Endothelial cell of umbilical vein (primary cell): ENCODE data around the gene DUSP10. TPM values are rescaled to one million over a fixed set of nuclear protein-coding genes. Genes with fewer than 3 reads are reported as not detected.

Source experiments
- BruUV-seq: library from RNA; stranded (reverse); fragments of 400-500 nt; replicated peaks from 2 replicates; lab custom pipeline; 2021; lab: Mats Ljungman, UMichigan
- CTCF ChIA-PET: fragments of 300-600, 350-600 bp; sonication (Branson Sonifier 250); formaldehyde crosslinking; loops from one replicate; lab custom pipeline; 2021; ENCODE audit warnings: antibody characterized with exemption, inconsistent platforms; lab: Charles Lee
- POLR2A ChIA-PET: fragments of 300-600, 350-600 bp; sonication (Branson Sonifier 250); formaldehyde crosslinking; loops from one replicate; lab custom pipeline; 2021; ENCODE audit warnings: antibody characterized with exemption, inconsistent platforms; lab: Charles Lee
- DNase-seq: peaks from one replicate; pipeline ENCODE4 v3.0.0-alpha.2; 2011; ENCODE audit warnings: low read depth, low spot score
- FAIRE-seq: peaks from 2 replicates; lab custom pipeline; 2011; peaks lifted over from hg19 to GRCh38; lab: Jason Lieb, UNC
- H2AFZ ChIP-seq: 2 replicates; pipeline ENCODE4 v1.6.0; 2012; ENCODE audit warnings: low read depth, low read length, control low read depth, inconsistent platforms
- H3K27ac ChIP-seq: 2 replicates; pipeline ENCODE4 v1.5.1; 2011; ENCODE audit warnings: low read depth, mild to moderate bottlenecking, control low read depth, low read length, moderate library complexity; ENCODE audit not compliant: insufficient read depth
- H3K27me3 ChIP-seq, 2 experiments: 2 replicates each; pipeline versions ENCODE4 v1.6.0 to v1.6.1; 2011; ENCODE audit warnings: low read length in 2 of 2, mixed read lengths in 1 of 2; ENCODE audit not compliant: control insufficient read depth in 2 of 2, insufficient read depth in 2 of 2
- H3K36me3 ChIP-seq, 2 experiments: 2 replicates in 1 of 2; 3 replicates in 1 of 2; pipeline ENCODE4 v1.5.1; 2011; ENCODE audit warnings: low read length in 2 of 2, mild to moderate bottlenecking in 1 of 2, moderate library complexity in 1 of 2; ENCODE audit not compliant: control insufficient read depth in 2 of 2, insufficient read depth in 2 of 2; ENCODE audit errors: extremely low read depth in 1 of 2
- H3K4me1 ChIP-seq: 3 replicates; pipeline ENCODE4 v1.5.1; 2011; ENCODE audit warnings: mild to moderate bottlenecking, low read length; ENCODE audit not compliant: control insufficient read depth, insufficient read depth; ENCODE audit errors: extremely low read depth
- H3K4me2 ChIP-seq: 2 replicates; pipeline ENCODE4 v1.6.1; 2011; ENCODE audit warnings: low read length, control low read depth, mixed read lengths; ENCODE audit not compliant: insufficient read depth
- H3K4me3 ChIP-seq, 3 experiments: fragments of 200-600 bp in 1 of 3; sonication (generic), shearing (Covaris generic) in 1 of 3; replicated peaks in 1 of 3; 2 replicates each; pipeline ENCODE4 v1.5.1; 2011 to 2016; ENCODE audit warnings: control low read depth in 3 of 3, low read length in 3 of 3, mild to moderate bottlenecking in 2 of 3, inconsistent platforms in 1 of 3, low read depth in 1 of 3, moderate library complexity in 1 of 3; ENCODE audit not compliant: insufficient read depth in 1 of 3
- H3K79me2 ChIP-seq: 2 replicates; pipeline ENCODE4 v1.6.0; 2012; ENCODE audit warnings: low read length, inconsistent platforms; ENCODE audit not compliant: control insufficient read depth, insufficient read depth
- H3K9ac ChIP-seq: replicated peaks from 2 replicates; pipeline ENCODE3; 2011; ENCODE audit warnings: low read length, control low read depth; ENCODE audit not compliant: insufficient read depth; ENCODE audit errors: extremely low read depth
- H3K9me1 ChIP-seq: replicated peaks from 3 replicates; pipeline ENCODE4 v1.6.0; 2011; ENCODE audit warnings: mild to moderate bottlenecking, low read length; ENCODE audit not compliant: control insufficient read depth, insufficient read depth; ENCODE audit errors: extremely low read depth
- H3K9me3 ChIP-seq: replicated peaks from 2 replicates; pipeline ENCODE4 v1.5.1; 2012; ENCODE audit warnings: low read length, inconsistent platforms; ENCODE audit not compliant: control insufficient read depth, insufficient read depth
- H4K20me1 ChIP-seq: replicated peaks from 2 replicates; pipeline ENCODE3; 2011; ENCODE audit warnings: mild to moderate bottlenecking, low read length; ENCODE audit not compliant: control insufficient read depth, insufficient read depth; ENCODE audit errors: extremely low read depth
- EZH2 ChIP-seq: IDR thresholded peaks from 2 replicates; pipeline ENCODE4 v1.6.1; 2012; ENCODE audit warnings: borderline replicate concordance, low read depth, mild to moderate bottlenecking, moderate library complexity, low read length, inconsistent platforms; ENCODE audit not compliant: severe bottlenecking
- FOS ChIP-seq: IDR thresholded peaks from 2 replicates; pipeline ENCODE4 v1.6.1; 2011; ENCODE audit warnings: mild to moderate bottlenecking, low read length, moderate library complexity, borderline replicate concordance; ENCODE audit not compliant: insufficient read depth
- GATA2 ChIP-seq: IDR thresholded peaks from 2 replicates; pipeline ENCODE4 v1.7.0; 2011; ENCODE audit warnings: low read depth, mild to moderate bottlenecking, moderate library complexity, mixed read lengths, low read length; ENCODE audit not compliant: insufficient read length, insufficient read depth
- JUN ChIP-seq: IDR thresholded peaks from 2 replicates; pipeline ENCODE4 v1.6.1; 2011; ENCODE audit warnings: borderline replicate concordance, low read depth; ENCODE audit not compliant: insufficient read length, insufficient read depth
- MYC ChIP-seq: IDR thresholded peaks from one replicate; pipeline ENCODE4 v1.6.1; 2011; ENCODE audit warnings: mild to moderate bottlenecking, low read depth, low read length
- POLR2A ChIP-seq: IDR thresholded peaks from 2 replicates; pipeline ENCODE4 v1.6.1; 2012; ENCODE audit warnings: low read depth, mild to moderate bottlenecking, control low read depth, low read length
- POLR2AphosphoS5 ChIP-seq: IDR thresholded peaks from 2 replicates; pipeline ENCODE4 v1.6.1; 2012; ENCODE audit warnings: low read depth, mild to moderate bottlenecking, control low read depth, low read length, moderate library complexity; ENCODE audit not compliant: insufficient read depth
- dilution Hi-C: fragments of 300-500 bp; cut with MboI; formaldehyde crosslinking; loops from one replicate; pipeline ENCODE4 v1.15.0; 2019; ENCODE audit warnings: low sequenced_read_pairs; ENCODE audit not compliant: extremely low pct_ligation_motif_present
- intact Hi-C: fragments of 100-400 bp; cut with micrococcal nuclease; formaldehyde crosslinking; loops from one replicate; pipeline ENCODE4 v1.10.0; 2022
- polyA plus RNA-seq, 4 experiments: library from polyadenylated mRNA; depleted of rRNA in 3 of 4; stranded (reverse) in 3 of 4; unstranded in 1 of 4; fragments of >200 nt; gene quantifications; 2 replicates each; pipeline versions ENCODE4 v1.2.1 to v1.2.3, GENCODE V29; 2011 to 2012; ENCODE audit warnings: missing spikeins in 1 of 4
- total RNA-seq: library from RNA; stranded (reverse); gene quantifications from 2 replicates; pipeline ENCODE4 v1.2.3, GENCODE V29; 2021
- TF ChIP-seq, protein P1 (sequence below), 2 donors: IDR thresholded peaks; 1 replicate in 1 of 2; 2 replicates in 1 of 2; pipeline ENCODE4 v1.5.1; 2011; ENCODE audit warnings: low read length in 2 of 2, mild to moderate bottlenecking in 2 of 2, moderate library complexity in 2 of 2, control low read depth in 1 of 2, inconsistent platforms in 1 of 2, low read depth in 1 of 2; ENCODE audit not compliant: insufficient read depth in 1 of 2; ENCODE audit errors: extremely low read depth in 1 of 2
- TF ChIP-seq, protein P2 (sequence below): IDR thresholded peaks from 2 replicates; pipeline ENCODE4 v1.6.1; 2011; ENCODE audit not compliant: insufficient read depth, insufficient read length

DUSP10 gene
- total and polyA plus RNA-seq, 2 donors (not counting 3 experiments of a cell fraction or from before 2014, with no cell fraction given): 1.6 to 1.9 TPM

DNA sequence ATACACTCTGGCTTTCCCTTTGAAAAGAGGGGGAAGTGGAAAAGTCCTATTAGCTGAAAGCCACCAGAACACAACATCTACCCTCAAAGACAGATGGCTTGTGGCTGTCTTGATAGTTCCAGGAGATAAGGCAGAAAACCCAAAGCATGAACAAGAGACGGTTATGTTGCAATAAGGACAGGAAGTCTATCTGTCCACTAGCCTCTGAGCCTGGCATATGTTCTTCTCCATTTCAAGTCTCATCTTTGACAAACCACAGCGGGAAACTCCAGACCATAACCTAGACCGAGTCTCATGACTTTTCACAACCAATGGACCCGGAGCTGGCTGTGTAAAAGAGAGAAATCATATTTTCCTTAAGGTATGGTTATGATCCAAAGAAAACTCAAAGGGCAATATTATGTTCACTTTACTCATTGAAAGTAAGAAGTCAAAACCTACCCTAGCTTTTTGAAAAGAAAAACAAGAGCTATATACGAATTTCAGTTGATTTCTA, 33.8 kb downstream of the DUSP10 start:
- H2AFZ ChIP-seq: no peak overlapping the region
- peaks cover 0 to 1% of the 10 kb centered on the region in 2 experiments for H3K27me3 ChIP-seq
- H3K9me1 ChIP-seq: no peaks in the 10 kb centered on the region
- TF ChIP-seq, protein P1, sequence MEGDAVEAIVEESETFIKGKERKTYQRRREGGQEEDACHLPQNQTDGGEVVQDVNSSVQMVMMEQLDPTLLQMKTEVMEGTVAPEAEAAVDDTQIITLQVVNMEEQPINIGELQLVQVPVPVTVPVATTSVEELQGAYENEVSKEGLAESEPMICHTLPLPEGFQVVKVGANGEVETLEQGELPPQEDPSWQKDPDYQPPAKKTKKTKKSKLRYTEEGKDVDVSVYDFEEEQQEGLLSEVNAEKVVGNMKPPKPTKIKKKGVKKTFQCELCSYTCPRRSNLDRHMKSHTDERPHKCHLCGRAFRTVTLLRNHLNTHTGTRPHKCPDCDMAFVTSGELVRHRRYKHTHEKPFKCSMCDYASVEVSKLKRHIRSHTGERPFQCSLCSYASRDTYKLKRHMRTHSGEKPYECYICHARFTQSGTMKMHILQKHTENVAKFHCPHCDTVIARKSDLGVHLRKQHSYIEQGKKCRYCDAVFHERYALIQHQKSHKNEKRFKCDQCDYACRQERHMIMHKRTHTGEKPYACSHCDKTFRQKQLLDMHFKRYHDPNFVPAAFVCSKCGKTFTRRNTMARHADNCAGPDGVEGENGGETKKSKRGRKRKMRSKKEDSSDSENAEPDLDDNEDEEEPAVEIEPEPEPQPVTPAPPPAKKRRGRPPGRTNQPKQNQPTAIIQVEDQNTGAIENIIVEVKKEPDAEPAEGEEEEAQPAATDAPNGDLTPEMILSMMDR (IDR thresholded peaks at IDR 0.05; ENCODE audit: extremely low read depth in 1 of 2, insufficient read depth in 1 of 2, low read depth in 1 of 2, low read length in 2 of 2): no peak
- TF ChIP-seq EZH2 (no peak), GATA2 (no peak), MYC (no peak), POLR2A (no peak), POLR2AphosphoS5 (no peak), FOS (no peak), JUN (no peak)
- TF ChIP-seq, protein P2, sequence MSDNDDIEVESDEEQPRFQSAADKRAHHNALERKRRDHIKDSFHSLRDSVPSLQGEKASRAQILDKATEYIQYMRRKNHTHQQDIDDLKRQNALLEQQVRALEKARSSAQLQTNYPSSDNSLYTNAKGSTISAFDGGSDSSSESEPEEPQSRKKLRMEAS: no peak
- CTCF ChIA-PET: interaction anchor here (1.1 to 1.6 kb wide), 5 partner anchors 10 to 164 kb away, joined by 3 to 5 read pairs (median 4); no protein-coding TSS in a partner anchor
- BruUV-seq: no TSS peak
- H3K9me3 ChIP-seq: no peaks in the 10 kb centered on the region
- FAIRE-seq: no peak
- DNase-seq: no peak
- H3K79me2 ChIP-seq: no peaks in the 10 kb centered on the region
- H3K4me3 ChIP-seq: no peak overlapping the region
- H3K9ac ChIP-seq: no peak overlapping the region
- intact Hi-C loops: no loop called here
- H3K27ac ChIP-seq: no peak overlapping the region
- dilution Hi-C loops: no loop called here
- POLR2A ChIA-PET: no interaction called here
- H3K4me2 ChIP-seq: no peak overlapping the region
- H3K4me1 ChIP-seq: no peaks in the 10 kb centered on the region
- H3K36me3 ChIP-seq: no peaks in the 10 kb centered on the region
- no peaks in the 10 kb centered on the region for H4K20me1 ChIP-seq
